Activated B cell treated with CpG ODN at 0.5 μM for 24 hours (primary cell): ENCODE data around the gene PNLIPRP1. TPM values are rescaled to one million over a fixed set of nuclear protein-coding genes. Genes with fewer than 3 reads are reported as not detected.

Source experiments
- ATAC-seq: fragments of 200-7000 bp; cut with Tn5 transposase; one replicate; pipeline ENCODE4 v1.10.0; 2021; ENCODE audit warnings: low read depth, mild to moderate bottlenecking, moderate library complexity
- CTCF ChIA-PET: fragments of 350-600 bp; sonication (Branson Sonifier 250); formaldehyde crosslinking; loops from one replicate; lab custom pipeline; 2021; ENCODE audit warnings: antibody characterized with exemption; lab: Charles Lee
- POLR2A ChIA-PET: fragments of 350-600 bp; sonication (Branson Sonifier 250); formaldehyde crosslinking; loops from one replicate; lab custom pipeline; 2021; ENCODE audit warnings: antibody characterized with exemption; lab: Charles Lee
- DNase-seq: peaks from one replicate; pipeline ENCODE4 v3.0.0; 2022
- H3K27ac Mint-ChIP-seq: one replicate; pipeline ENCODE4 v1.8.0; 2020; ENCODE audit warnings: mixed read lengths
- H3K27me3 Mint-ChIP-seq: one replicate; pipeline ENCODE4 v1.8.0; 2021; ENCODE audit warnings: mixed read lengths
- H3K36me3 Mint-ChIP-seq: one replicate; pipeline ENCODE4 v1.8.0; 2021; ENCODE audit warnings: low read depth, mixed read lengths
- H3K4me1 Mint-ChIP-seq: one replicate; pipeline ENCODE4 v1.8.0; 2021; ENCODE audit warnings: mixed read lengths
- H3K4me3 Mint-ChIP-seq: one replicate; pipeline ENCODE4 v1.8.0; 2020; ENCODE audit warnings: mild to moderate bottlenecking, mixed read lengths
- H3K9me3 Mint-ChIP-seq: one replicate; pipeline ENCODE4 v1.8.0; 2020; ENCODE audit warnings: mixed read lengths
- intact Hi-C: fragments of 100-400 bp; cut with micrococcal nuclease; formaldehyde crosslinking; loops from one replicate; pipeline ENCODE4 v1.15.1; 2024
- total RNA-seq: library from RNA; stranded (reverse); gene quantifications from 2 replicates; pipeline ENCODE4 v1.2.3, GENCODE V29; 2022
- TF ChIP-seq, protein P1 (sequence below): fragments of 200-600 bp; IDR thresholded peaks from one replicate; pipeline ENCODE4 v1.8.0; 2022; ENCODE audit warnings: antibody characterized with exemption, mild to moderate bottlenecking

Gene PNLIPRP1
- total RNA-seq, 1 donor from 2014 or later: not detected

DNA sequence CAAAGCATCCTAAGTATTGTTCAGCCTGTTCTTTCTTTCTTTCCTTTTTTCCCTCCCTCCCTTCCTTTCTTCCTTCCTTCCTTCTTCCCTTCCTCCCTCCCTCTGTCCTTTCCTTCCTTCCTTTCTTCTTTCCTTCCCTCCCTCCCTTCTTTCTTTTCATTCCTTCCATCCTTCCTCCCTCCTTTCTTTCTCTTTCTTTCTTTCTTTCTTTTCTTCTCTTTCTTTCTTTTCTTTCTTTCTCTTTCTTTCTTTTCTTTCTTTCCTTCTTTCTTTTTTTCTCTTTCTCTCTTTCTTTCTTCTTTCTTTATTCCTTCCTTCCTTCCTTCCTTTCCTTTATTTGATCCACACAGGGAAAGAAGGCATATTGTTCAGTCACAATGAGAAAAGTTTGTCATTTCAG, 23.8 kb upstream of the PNLIPRP1 start:
- CTCF ChIA-PET: no interaction called here
- TF ChIP-seq, protein P1, sequence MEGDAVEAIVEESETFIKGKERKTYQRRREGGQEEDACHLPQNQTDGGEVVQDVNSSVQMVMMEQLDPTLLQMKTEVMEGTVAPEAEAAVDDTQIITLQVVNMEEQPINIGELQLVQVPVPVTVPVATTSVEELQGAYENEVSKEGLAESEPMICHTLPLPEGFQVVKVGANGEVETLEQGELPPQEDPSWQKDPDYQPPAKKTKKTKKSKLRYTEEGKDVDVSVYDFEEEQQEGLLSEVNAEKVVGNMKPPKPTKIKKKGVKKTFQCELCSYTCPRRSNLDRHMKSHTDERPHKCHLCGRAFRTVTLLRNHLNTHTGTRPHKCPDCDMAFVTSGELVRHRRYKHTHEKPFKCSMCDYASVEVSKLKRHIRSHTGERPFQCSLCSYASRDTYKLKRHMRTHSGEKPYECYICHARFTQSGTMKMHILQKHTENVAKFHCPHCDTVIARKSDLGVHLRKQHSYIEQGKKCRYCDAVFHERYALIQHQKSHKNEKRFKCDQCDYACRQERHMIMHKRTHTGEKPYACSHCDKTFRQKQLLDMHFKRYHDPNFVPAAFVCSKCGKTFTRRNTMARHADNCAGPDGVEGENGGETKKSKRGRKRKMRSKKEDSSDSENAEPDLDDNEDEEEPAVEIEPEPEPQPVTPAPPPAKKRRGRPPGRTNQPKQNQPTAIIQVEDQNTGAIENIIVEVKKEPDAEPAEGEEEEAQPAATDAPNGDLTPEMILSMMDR: no peak
- Mint-ChIP-seq H3K27me3 (no peaks in the 10 kb centered on the region), H3K4me1 (no peaks in the 10 kb centered on the region), H3K9me3 (peaks cover 6% of the 10 kb centered on the region), H3K36me3 (no peaks in the 10 kb centered on the region), H3K4me3 (no peak overlapping the region), H3K27ac (no peak overlapping the region)
- POLR2A ChIA-PET: no interaction called here
- intact Hi-C loops: no loop called here
- DNase-seq (no peak), ATAC-seq (no peak)

DNA sequence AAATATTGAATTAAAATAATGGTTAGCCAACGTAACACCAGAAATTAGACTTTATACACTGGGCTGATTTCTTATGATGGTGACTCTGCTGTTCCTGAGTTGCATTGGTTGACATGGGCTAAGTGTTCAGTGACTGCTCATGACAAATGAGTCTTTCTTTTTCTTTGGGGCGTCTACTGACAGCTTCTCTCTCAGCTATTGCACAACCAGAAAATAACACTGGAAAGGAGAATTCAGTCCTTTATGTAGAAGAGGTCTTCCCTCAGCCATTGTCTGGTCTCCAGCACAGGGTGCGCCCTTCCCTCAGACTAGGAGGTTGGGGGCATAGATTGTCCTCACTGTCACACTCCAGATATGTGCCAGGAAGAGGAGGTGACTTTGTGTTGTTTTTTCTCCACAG, 23.4 kb upstream of the PNLIPRP1 start:
- DNase-seq (no peak), ATAC-seq (no peak)
- no peaks in the 10 kb centered on the region for H3K4me1 Mint-ChIP-seq
- H3K36me3 Mint-ChIP-seq: no peaks in the 10 kb centered on the region
- H3K4me3 Mint-ChIP-seq: no peak overlapping the region
- intact Hi-C loops: no loop called here
- ChIA-PET CTCF (no interaction called here), POLR2A (no interaction called here)
- TF ChIP-seq, protein P1: no peak
- no peak overlapping the region for H3K27ac Mint-ChIP-seq
- H3K9me3 Mint-ChIP-seq: peaks cover 6% of the 10 kb centered on the region
- no peaks in the 10 kb centered on the region for H3K27me3 Mint-ChIP-seq

DNA sequence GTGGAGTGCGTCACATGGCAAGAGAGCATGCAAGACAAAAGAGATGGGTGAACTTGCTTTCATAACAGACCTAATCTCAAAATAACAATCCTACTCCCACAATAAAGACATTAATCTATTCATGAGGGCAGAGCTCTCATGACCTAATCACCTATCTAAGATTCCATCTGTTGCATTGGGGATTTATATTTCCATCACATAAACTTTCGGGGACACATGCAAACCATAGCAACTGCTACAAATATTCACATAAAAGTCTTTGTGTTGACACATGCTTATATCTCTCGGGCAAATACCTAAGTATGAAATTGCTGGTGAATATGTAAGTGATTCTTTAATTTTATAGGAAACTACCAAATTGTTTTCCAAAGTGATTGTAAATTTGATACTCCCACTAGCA, 16.0 kb upstream of the PNLIPRP1 start:
- no peak overlapping the region for H3K4me3 Mint-ChIP-seq
- H3K4me1 Mint-ChIP-seq: no peaks in the 10 kb centered on the region
- ChIA-PET CTCF (no interaction called here), POLR2A (no interaction called here)
- intact Hi-C loops: no loop called here
- DNase-seq (no peak), ATAC-seq (no peak)
- H3K36me3 Mint-ChIP-seq: no peaks in the 10 kb centered on the region
- TF ChIP-seq, protein P1: no peak
- peaks cover 1% of the 10 kb centered on the region for H3K9me3 Mint-ChIP-seq
- H3K27me3 Mint-ChIP-seq: no peaks in the 10 kb centered on the region
- no peak overlapping the region for H3K27ac Mint-ChIP-seq

DNA sequence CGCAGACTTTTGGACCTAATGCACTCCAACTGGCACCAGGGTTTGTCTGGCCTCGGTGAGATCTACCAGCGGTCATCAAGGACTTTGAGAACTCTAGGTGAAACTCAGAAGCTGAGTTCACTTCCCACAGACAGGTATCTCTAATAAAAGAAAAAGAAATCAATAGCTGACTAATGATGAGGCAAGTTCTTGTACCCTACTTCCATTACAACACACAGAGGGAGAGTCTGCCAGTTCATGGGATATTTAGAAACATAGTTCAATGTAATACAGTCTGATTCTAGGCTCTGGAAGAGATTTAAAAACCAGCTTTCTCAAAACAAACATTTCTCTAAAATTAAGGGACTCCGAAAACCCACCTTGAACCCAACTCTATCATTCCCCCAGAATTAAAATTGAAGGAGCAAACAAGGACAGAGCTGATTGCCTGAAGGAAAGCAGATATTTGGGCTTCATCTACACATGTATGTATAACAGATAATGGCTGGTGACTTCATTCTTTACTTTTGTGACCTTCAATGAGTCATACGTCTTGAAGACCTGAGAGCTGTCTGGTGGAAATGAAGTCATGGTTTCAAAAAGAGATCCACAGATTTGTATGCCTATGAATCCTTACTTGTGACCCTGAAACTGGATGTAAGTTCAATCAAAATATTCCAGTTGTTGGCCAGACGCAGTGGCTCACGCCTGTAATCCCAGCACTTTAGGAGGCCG, 2.7 kb upstream of the PNLIPRP1 start:
- no peak for DNase-seq
- Mint-ChIP-seq H3K9me3 (peaks cover 2% of the 10 kb centered on the region), H3K27me3 (no peaks in the 10 kb centered on the region), H3K36me3 (no peaks in the 10 kb centered on the region), H3K27ac (no peak overlapping the region), H3K4me3 (no peak overlapping the region), H3K4me1 (no peaks in the 10 kb centered on the region)
- CTCF ChIA-PET: no interaction called here
- TF ChIP-seq, protein P1: no peak
- ATAC-seq: no peak
- intact Hi-C loops: no loop called here
- POLR2A ChIA-PET: no interaction called here

DNA sequence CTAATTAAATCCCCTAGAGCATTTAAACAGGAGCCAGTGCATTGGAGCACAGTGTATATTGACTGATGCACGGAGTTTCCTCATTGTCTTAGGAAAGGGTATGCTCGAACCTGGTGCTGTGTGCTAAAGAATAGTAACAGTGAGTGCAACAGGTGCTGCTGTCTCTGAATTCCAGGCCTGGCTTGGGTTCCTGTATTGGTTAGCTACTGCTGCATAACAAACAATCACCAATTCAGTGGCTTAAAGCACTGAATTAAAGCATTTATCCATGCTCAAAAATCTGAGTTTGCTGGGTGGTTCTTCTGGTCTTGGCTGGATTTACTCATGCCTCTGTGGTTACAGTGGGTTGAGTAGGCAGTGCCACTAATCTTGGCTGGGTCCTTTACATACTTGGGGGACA, 1.8 kb upstream of the PNLIPRP1 start:
- Mint-ChIP-seq H3K27ac (no peak overlapping the region), H3K36me3 (no peaks in the 10 kb centered on the region), H3K4me3 (no peak overlapping the region), H3K4me1 (no peaks in the 10 kb centered on the region), H3K27me3 (no peaks in the 10 kb centered on the region), H3K9me3 (peaks cover 2% of the 10 kb centered on the region)
- TF ChIP-seq, protein P1: no peak
- POLR2A ChIA-PET: no interaction called here
- ATAC-seq (no peak), DNase-seq (no peak)
- CTCF ChIA-PET: no interaction called here
- intact Hi-C loops: no loop called here
